ENCODE measurements around the gene OXLD1. TPM values are rescaled to one million over a fixed set of nuclear protein-coding genes. Genes with fewer than 3 reads are reported as not detected.

The OXLD1 gene
- total RNA-seq, 2 experiments from 2014 or later = 48.5 to 52.3 TPM

- ATAC-seq (no peak), DNase-seq (no peak)
- no peak overlapping the region for H3K27ac Mint-ChIP-seq
- peaks cover 44% of the 10 kb centered on the region for H3K36me3 Mint-ChIP-seq (ENCODE audit: low read depth)
- ChIA-PET CTCF (no interaction called here), POLR2A (no interaction called here)
- H3K27me3 Mint-ChIP-seq (ENCODE audit: low read depth) = no peaks in the 10 kb centered on the region
- peaks cover 21% of the 10 kb centered on the region for H3K4me1 Mint-ChIP-seq (ENCODE audit: low read depth)
- no peak overlapping the region for H3K4me3 Mint-ChIP-seq
- H3K9me3 Mint-ChIP-seq (ENCODE audit: insufficient read depth) = no peaks in the 10 kb centered on the region
Observed at GRCh38 chr17:81697261-81698044, 31.0 kb upstream of the OXLD1 start.

- ChIA-PET CTCF (no interaction called here), POLR2A (no interaction called here)
- no peaks in the 10 kb centered on the region for H3K9me3 Mint-ChIP-seq (ENCODE audit: insufficient read depth)
- H3K4me1 Mint-ChIP-seq (ENCODE audit: low read depth) = peaks cover 11% of the 10 kb centered on the region
- no peaks in the 10 kb centered on the region for H3K27me3 Mint-ChIP-seq (ENCODE audit: low read depth)
- DNase-seq (no peak), ATAC-seq (no peak)
- H3K27ac Mint-ChIP-seq = no peak overlapping the region
- peaks cover 42% of the 10 kb centered on the region for H3K36me3 Mint-ChIP-seq (ENCODE audit: low read depth)
- no peak overlapping the region for H3K4me3 Mint-ChIP-seq
Observed at GRCh38 chr17:81696218-81696941, 30.0 kb upstream of the OXLD1 start.

- H3K27ac Mint-ChIP-seq = no peak overlapping the region
- H3K9me3 Mint-ChIP-seq (ENCODE audit: insufficient read depth) = no peaks in the 10 kb centered on the region
- peaks cover 5% of the 10 kb centered on the region for H3K4me1 Mint-ChIP-seq (ENCODE audit: low read depth)
- DNase-seq = no peak
- ATAC-seq = no peak
- POLR2A ChIA-PET = no interaction called here
- H3K36me3 Mint-ChIP-seq (ENCODE audit: low read depth) = peaks cover 43% of the 10 kb centered on the region
- no peaks in the 10 kb centered on the region for H3K27me3 Mint-ChIP-seq (ENCODE audit: low read depth)
- CTCF ChIA-PET = no interaction called here
- H3K4me3 Mint-ChIP-seq = no peak overlapping the region
Observed at GRCh38 chr17:81695801-81696200, 29.4 kb upstream of the OXLD1 start.

GRCh38 chr17:81695211-81695610, 28.8 kb upstream of the OXLD1 start:
- H3K4me3 Mint-ChIP-seq = no peak overlapping the region
- DNase-seq (no peak), ATAC-seq (no peak)
- H3K27ac Mint-ChIP-seq = no peak overlapping the region
- peaks cover 2% of the 10 kb centered on the region for H3K4me1 Mint-ChIP-seq (ENCODE audit: low read depth)
- no peaks in the 10 kb centered on the region for H3K27me3 Mint-ChIP-seq (ENCODE audit: low read depth)
- CTCF ChIA-PET = interaction anchor here (0.6 kb wide), 1 partner anchor 10 kb away, joined by 3 read pairs; no protein-coding TSS in a partner anchor
- H3K36me3 Mint-ChIP-seq (ENCODE audit: low read depth) = peaks cover 42% of the 10 kb centered on the region
- POLR2A ChIA-PET = no interaction called here
- no peaks in the 10 kb centered on the region for H3K9me3 Mint-ChIP-seq (ENCODE audit: insufficient read depth)

GRCh38 chr17:81694810-81695209, 28.4 kb upstream of the OXLD1 start:
- no peak for DNase-seq
- H3K27ac Mint-ChIP-seq = no peak overlapping the region
- H3K4me3 Mint-ChIP-seq = no peak overlapping the region
- peaks cover 3% of the 10 kb centered on the region for H3K4me1 Mint-ChIP-seq (ENCODE audit: low read depth)
- POLR2A ChIA-PET = no interaction called here
- H3K9me3 Mint-ChIP-seq (ENCODE audit: insufficient read depth) = no peaks in the 10 kb centered on the region
- H3K27me3 Mint-ChIP-seq (ENCODE audit: low read depth) = no peaks in the 10 kb centered on the region
- no peak for ATAC-seq
- peaks cover 46% of the 10 kb centered on the region for H3K36me3 Mint-ChIP-seq (ENCODE audit: low read depth)
- CTCF ChIA-PET = interaction anchor here (0.6 kb wide), 1 partner anchor 10 kb away, joined by 3 read pairs; no protein-coding TSS in a partner anchor

GRCh38 chr17:81693509-81694210, 27.3 kb upstream of the OXLD1 start:
- POLR2A ChIA-PET = interaction anchor here (0.9 to 1.1 kb wide), 2 partner anchors 10 kb away, joined by 4 read pairs; partner anchors contain the start of genes ARL16 and HGS
- Mint-ChIP-seq H3K36me3 (ENCODE audit: low read depth) (peaks cover 51% of the 10 kb centered on the region), H3K4me3 (no peak overlapping the region), H3K27ac (no peak overlapping the region), H3K4me1 (ENCODE audit: low read depth) (peaks cover 5% of the 10 kb centered on the region), H3K27me3 (ENCODE audit: low read depth) (no peaks in the 10 kb centered on the region), H3K9me3 (ENCODE audit: insufficient read depth) (no peaks in the 10 kb centered on the region)
- no peak for ATAC-seq
- CTCF ChIA-PET = interaction anchor here (1.0 kb wide), 1 partner anchor 10 kb away, joined by 3 read pairs; the partner anchor contains the start of genes ARL16 and HGS
- no peak for DNase-seq

GRCh38 chr17:81691608-81692007, 25.2 kb upstream of the OXLD1 start:
- ChIA-PET CTCF (no interaction called here), POLR2A (interaction anchor here (0.6 kb wide), 1 partner anchor 9 kb away, joined by 3 read pairs; no protein-coding TSS in a partner anchor)
- no peak overlapping the region for H3K27ac Mint-ChIP-seq
- ATAC-seq (no peak), DNase-seq (no peak)
- H3K36me3 Mint-ChIP-seq (ENCODE audit: low read depth) = peaks cover 47% of the 10 kb centered on the region
- H3K27me3 Mint-ChIP-seq (ENCODE audit: low read depth) = no peaks in the 10 kb centered on the region
- no peak overlapping the region for H3K4me3 Mint-ChIP-seq
- H3K9me3 Mint-ChIP-seq (ENCODE audit: insufficient read depth) = no peaks in the 10 kb centered on the region
- peaks cover 3% of the 10 kb centered on the region for H3K4me1 Mint-ChIP-seq (ENCODE audit: low read depth)

- H3K27ac Mint-ChIP-seq = no peak overlapping the region
- no peaks in the 10 kb centered on the region for H3K9me3 Mint-ChIP-seq (ENCODE audit: insufficient read depth)
- peaks cover 49% of the 10 kb centered on the region for H3K36me3 Mint-ChIP-seq (ENCODE audit: low read depth)
- H3K27me3 Mint-ChIP-seq (ENCODE audit: low read depth) = no peaks in the 10 kb centered on the region
- ATAC-seq (no peak), DNase-seq (no peak)
- H3K4me1 Mint-ChIP-seq (ENCODE audit: low read depth) = peaks cover 5% of the 10 kb centered on the region
- POLR2A ChIA-PET = interaction anchor here (0.6 to 1.1 kb wide), 2 partner anchors 9 to 12 kb away, joined by 3 to 5 read pairs; partner anchors contain the start of gene MRPL12
- H3K4me3 Mint-ChIP-seq = no peak overlapping the region
- CTCF ChIA-PET = no interaction called here
Observed at GRCh38 chr17:81691196-81691595, 24.8 kb upstream of the OXLD1 start.

- no peak overlapping the region for H3K4me3 Mint-ChIP-seq
- ATAC-seq (no peak), DNase-seq (no peak)
- H3K9me3 Mint-ChIP-seq (ENCODE audit: insufficient read depth) = no peaks in the 10 kb centered on the region
- peaks cover 54% of the 10 kb centered on the region for H3K36me3 Mint-ChIP-seq (ENCODE audit: low read depth)
- CTCF ChIA-PET = interaction anchor here (1.0 kb wide), 1 partner anchor 12 kb away, joined by 3 read pairs; no protein-coding TSS in a partner anchor
- H3K27me3 Mint-ChIP-seq (ENCODE audit: low read depth) = no peaks in the 10 kb centered on the region
- H3K4me1 Mint-ChIP-seq (ENCODE audit: low read depth) = peaks cover 12% of the 10 kb centered on the region
- H3K27ac Mint-ChIP-seq = no peak overlapping the region
- POLR2A ChIA-PET = interaction anchor here (1.1 kb wide), 1 partner anchor 12 kb away, joined by 5 read pairs; the partner anchor contains the start of gene MRPL12
Observed at GRCh38 chr17:81690549-81690948, 24.1 kb upstream of the OXLD1 start.

GRCh38 chr17:81690066-81690465, 23.7 kb upstream of the OXLD1 start:
- ATAC-seq (no peak), DNase-seq (no peak)
- CTCF ChIA-PET = interaction anchor here (1.0 kb wide), 1 partner anchor 12 kb away, joined by 3 read pairs; no protein-coding TSS in a partner anchor
- Mint-ChIP-seq H3K4me3 (no peak overlapping the region), H3K4me1 (ENCODE audit: low read depth) (peaks cover 16% of the 10 kb centered on the region), H3K9me3 (ENCODE audit: insufficient read depth) (no peaks in the 10 kb centered on the region), H3K36me3 (ENCODE audit: low read depth) (peaks cover 55% of the 10 kb centered on the region), H3K27ac (peak overlapping the region; percentile 30), H3K27me3 (ENCODE audit: low read depth) (no peaks in the 10 kb centered on the region)
- POLR2A ChIA-PET = interaction anchor here (1.1 kb wide), 1 partner anchor 13 kb away, joined by 5 read pairs; the partner anchor contains the start of gene MRPL12

GRCh38 chr17:81688616-81689015, 22.2 kb upstream of the OXLD1 start:
- ATAC-seq = no peak
- DNase-seq = no peak
- CTCF ChIA-PET = no interaction called here
- peaks cover 61% of the 10 kb centered on the region for H3K36me3 Mint-ChIP-seq (ENCODE audit: low read depth)
- POLR2A ChIA-PET = interaction anchor here (1.5 kb wide), 1 partner anchor 14 kb away, joined by 9 read pairs; the partner anchor contains the start of gene MRPL12
- no peaks in the 10 kb centered on the region for H3K27me3 Mint-ChIP-seq (ENCODE audit: low read depth)
- H3K9me3 Mint-ChIP-seq (ENCODE audit: insufficient read depth) = no peaks in the 10 kb centered on the region
- peaks cover 24% of the 10 kb centered on the region for H3K4me1 Mint-ChIP-seq (ENCODE audit: low read depth)
- no peak overlapping the region for H3K27ac Mint-ChIP-seq
- H3K4me3 Mint-ChIP-seq = no peak overlapping the region
